CD14-positive monocyte (primary cell): ENCODE measurements around the gene APOB. TPM values are rescaled to one million over a fixed set of nuclear protein-coding genes. Genes with fewer than 3 reads are reported as not detected.

Experiments used
- DNase-seq, 3 donors: peaks; one replicate each; pipeline ENCODE4 v3.0.0-alpha.2; 2011 to 2022
- H2AFZ ChIP-seq: 2 replicates; pipeline ENCODE4 v1.6.0; 2012; ENCODE audit warnings: mild to moderate bottlenecking, low read depth, low read length, inconsistent platforms; ENCODE audit not compliant: insufficient read depth, poor library complexity, severe bottlenecking
- H3K27ac ChIP-seq, 2 donors: 1 replicate in 1 of 2; 2 replicates in 1 of 2; pipeline ENCODE4 v1.5.1; 2012 to 2013; ENCODE audit warnings: low read length in 2 of 2, control low read depth in 1 of 2, inconsistent platforms in 1 of 2, low read depth in 1 of 2, mild to moderate bottlenecking in 1 of 2
- H3K27me3 ChIP-seq, 2 donors: one replicate each; pipeline versions ENCODE4 v1.6.0 to v1.6.1; 2011 to 2013; ENCODE audit warnings: low read length in 2 of 2; ENCODE audit not compliant: control insufficient read depth in 2 of 2, insufficient read depth in 2 of 2
- H3K36me3 ChIP-seq, 2 donors: replicated peaks in 1 of 2; 1 replicate in 1 of 2; 2 replicates in 1 of 2; pipeline versions ENCODE4 v1.5.1 to v1.6.1; 2012 to 2013; ENCODE audit warnings: low read length in 2 of 2, control low read depth in 1 of 2, inconsistent platforms in 1 of 2, mild to moderate bottlenecking in 1 of 2; ENCODE audit not compliant: insufficient read depth in 2 of 2, control insufficient read depth in 1 of 2
- H3K4me1 ChIP-seq, 2 donors: 1 replicate in 1 of 2; 2 replicates in 1 of 2; pipeline versions ENCODE4 v1.5.1 to v1.6.1; 2012 to 2013; ENCODE audit warnings: low read length in 2 of 2, control low read depth in 1 of 2, inconsistent platforms in 1 of 2, mild to moderate bottlenecking in 1 of 2, moderate library complexity in 1 of 2; ENCODE audit not compliant: insufficient read depth in 2 of 2, control insufficient read depth in 1 of 2
- H3K4me2 ChIP-seq: replicated peaks from 2 replicates; pipeline ENCODE3; 2012; ENCODE audit warnings: low read length, moderate library complexity, mild to moderate bottlenecking; ENCODE audit not compliant: poor library complexity, severe bottlenecking; ENCODE audit errors: extremely low read depth
- H3K4me3 ChIP-seq, 3 experiments: fragments of 200-600 bp in 1 of 3; sonication (generic) in 1 of 3; replicated peaks in 1 of 3; 1 replicate in 2 of 3; 2 replicates in 1 of 3; pipeline ENCODE4 v1.5.1; 2011 to 2013; ENCODE audit warnings: low read length in 3 of 3, mild to moderate bottlenecking in 3 of 3, control low read depth in 2 of 3, low read depth in 2 of 3, inconsistent platforms in 1 of 3, moderate library complexity in 1 of 3
- H3K79me2 ChIP-seq: 2 replicates; pipeline ENCODE4 v1.6.0; 2012; ENCODE audit warnings: mild to moderate bottlenecking, control low read depth, inconsistent platforms, low read length, moderate library complexity; ENCODE audit not compliant: insufficient read depth
- H3K9ac ChIP-seq: 2 replicates; pipeline ENCODE4 v1.6.0; 2017; ENCODE audit warnings: low read length, mild to moderate bottlenecking; ENCODE audit not compliant: insufficient read depth, poor library complexity, severe bottlenecking
- H3K9me3 ChIP-seq, 2 donors: replicated peaks in 1 of 2; 1 replicate in 1 of 2; 2 replicates in 1 of 2; pipeline versions ENCODE4 v1.5.1 to v1.6.1; 2012 to 2013; ENCODE audit warnings: low read length in 2 of 2, control low read depth in 1 of 2; ENCODE audit not compliant: control insufficient read depth in 1 of 2, insufficient read depth in 1 of 2
- H4K20me1 ChIP-seq: 2 replicates; pipeline ENCODE4 v1.6.0; 2012; ENCODE audit warnings: mild to moderate bottlenecking, low read length, control low read depth, moderate library complexity; ENCODE audit not compliant: insufficient read depth
- H3K27ac Mint-ChIP-seq, 7 donors: one replicate each; pipeline ENCODE4 v1.8.0; 2020; ENCODE audit warnings: mild to moderate bottlenecking in 7 of 7, mixed read lengths in 7 of 7, moderate library complexity in 6 of 7, inconsistent platforms in 2 of 7
- H3K27me3 Mint-ChIP-seq, 3 donors: one replicate each; pipeline ENCODE4 v1.8.0; 2021 to 2022; ENCODE audit warnings: low read depth in 3 of 3, mild to moderate bottlenecking in 3 of 3, mixed read lengths in 3 of 3, moderate library complexity in 3 of 3, inconsistent platforms in 1 of 3
- H3K36me3 Mint-ChIP-seq, 2 donors: one replicate each; pipeline ENCODE4 v1.8.0; 2020; ENCODE audit warnings: mixed read lengths in 2 of 2, inconsistent platforms in 1 of 2, mild to moderate bottlenecking in 1 of 2
- H3K4me1 Mint-ChIP-seq: one replicate; pipeline ENCODE4 v1.8.0; 2020; ENCODE audit warnings: mild to moderate bottlenecking, mixed read lengths
- H3K4me3 Mint-ChIP-seq, 2 donors: one replicate each; pipeline ENCODE4 v1.8.0; 2020; ENCODE audit warnings: mild to moderate bottlenecking in 2 of 2, mixed read lengths in 2 of 2, moderate library complexity in 1 of 2
- H3K9me3 Mint-ChIP-seq, 7 donors: one replicate each; pipeline ENCODE4 v1.8.0; 2020 to 2022; ENCODE audit warnings: mixed read lengths in 7 of 7, mild to moderate bottlenecking in 6 of 7, moderate library complexity in 6 of 7, inconsistent platforms in 2 of 7
- CTCF ChIP-seq: fragments of 200-600 bp; IDR thresholded peaks from one replicate; pipeline ENCODE4 v1.8.0; 2022; ENCODE audit warnings: antibody characterized with exemption, mild to moderate bottlenecking
- WGBS: methylation state at CpG from one replicate; pipeline ENCODE4 v1.1.5; 2013; ENCODE audit warnings: missing lambda C conversion rate; ENCODE audit not compliant: insufficient coverage; 5-methylcytosine and 5-hydroxymethylcytosine counted together
- intact Hi-C, 2 donors: fragments of 100-400 bp; cut with micrococcal nuclease; formaldehyde crosslinking; loops; one replicate each; pipeline versions ENCODE4 v1.15.0 to v1.15.1; 2023
- polyA plus RNA-seq, 3 donors: library from polyadenylated mRNA; depleted of rRNA in 1 of 3; unstranded in 2 of 3; stranded (reverse) in 1 of 3; fragments of 300-500 nt in 2 of 3; fragments of >200 nt in 1 of 3; fragmentation: Illumina TruSeq in 2 of 3; gene quantifications; 1 replicate in 2 of 3; 2 replicates in 1 of 3; pipeline ENCODE4 v1.2.3, GENCODE V29; 2012 to 2021

The APOB gene
- polyA plus RNA-seq, 3 donors = 0.02 TPM; not detected in 2

- Histone ChIP-seq H3K36me3 (no peaks in the 10 kb centered on the region), H3K79me2 (no peaks in the 10 kb centered on the region), H3K27ac (no peak overlapping the region), H3K9ac (no peak overlapping the region), H3K4me3 (no peak overlapping the region), H3K4me1 (no peaks in the 10 kb centered on the region), H2AFZ (no peak overlapping the region), H4K20me1 (no peaks in the 10 kb centered on the region), H3K27me3 (peaks cover 4 to 20% of the 10 kb centered on the region in 2 donors), H3K4me2 (no peak overlapping the region), H3K9me3 (peaks cover 0 to 4% of the 10 kb centered on the region in 2 donors)
- H3K36me3 Mint-ChIP-seq = no peaks in the 10 kb centered on the region
- WGBS = 85% methylated on average over 8 of the region's 10 CpGs
- no peak for DNase-seq
- peak overlapping the region in 2 of 7 donors; percentile 10 to 31 for H3K27ac Mint-ChIP-seq
- no peak for TF ChIP-seq CTCF
- peaks cover 17 to 28% (median 22%) of the 10 kb centered on the region in 3 donors for H3K27me3 Mint-ChIP-seq
- H3K4me1 Mint-ChIP-seq = peaks cover 3% of the 10 kb centered on the region
- no peak overlapping the region for H3K4me3 Mint-ChIP-seq
- peaks cover 0 to 6% (median 0%) of the 10 kb centered on the region in 7 donors for H3K9me3 Mint-ChIP-seq
- intact Hi-C loops = loop anchor here (5.0 to 10.0 kb wide), 2 partner anchors 277 to 1315 kb away; no protein-coding TSS in a partner anchor
Measured at GRCh38 chr2:21039979-21040467, 3.9 kb downstream of the APOB start.

- H3K27me3 ChIP-seq = peaks cover under 1 to 11% of the 10 kb centered on the region in 2 donors
- intact Hi-C loops = no loop called here
- Mint-ChIP-seq H3K27ac (no peak overlapping the region), H3K27me3 (peaks cover 8 to 18% (median 13%) of the 10 kb centered on the region in 3 donors), H3K4me3 (no peak overlapping the region), H3K9me3 (peaks cover 0 to 2% (median 0%) of the 10 kb centered on the region in 7 donors), H3K36me3 (no peaks in the 10 kb centered on the region), H3K4me1 (peaks cover 3% of the 10 kb centered on the region)
- no peak overlapping the region for H3K4me3 ChIP-seq
- DNase-seq = no peak
- H3K79me2 ChIP-seq = no peaks in the 10 kb centered on the region
- WGBS = no CpG with 5 or more reads among the region's 4 CpGs
- H3K4me1 ChIP-seq = no peaks in the 10 kb centered on the region
- no peak for TF ChIP-seq CTCF
- no peak overlapping the region for H3K9ac ChIP-seq
- H4K20me1 ChIP-seq = no peaks in the 10 kb centered on the region
- peaks cover 0 to 4% of the 10 kb centered on the region in 2 donors for H3K9me3 ChIP-seq
- no peaks in the 10 kb centered on the region for H3K36me3 ChIP-seq
- H3K27ac ChIP-seq = no peak overlapping the region
- no peak overlapping the region for H3K4me2 ChIP-seq
- H2AFZ ChIP-seq = no peak overlapping the region
Measured at GRCh38 chr2:21039080-21039556, 4.8 kb downstream of the APOB start.
